OCI-LY3 (cell line): ENCODE results near the gene IRF2.

Experiments used
- H2AFZ ChIP-seq: fragments of 200-600, 300-600 bp; shearing (Covaris generic); 2 replicates; pipeline ENCODE4 v1.6.0; 2014; ENCODE audit warnings: antibody characterized with exemption, low read depth, low read length
- H3K27ac ChIP-seq: fragments of 200-600, 300-600 bp; sonication (generic); 2 replicates; pipeline ENCODE4 v1.5.1; 2014; ENCODE audit warnings: mild to moderate bottlenecking, low read length, moderate library complexity, mixed read lengths
- H3K27me3 ChIP-seq: fragments of 200-600, 300-600 bp; sonication (generic); 2 replicates; pipeline ENCODE4 v1.6.1; 2014; ENCODE audit warnings: low read depth, low read length, mixed read lengths
- H3K36me3 ChIP-seq: fragments of 200-600, 300-600 bp; sonication (generic); replicated peaks from 2 replicates; pipeline ENCODE3; 2014; ENCODE audit warnings: low read depth, low read length, mixed read lengths
- H3K4me1 ChIP-seq: fragments of 300-600, 200-600 bp; sonication (generic); 2 replicates; pipeline ENCODE4 v1.6.1; 2014; ENCODE audit warnings: low read length, mixed read lengths
- H3K4me2 ChIP-seq: fragments of 200-600, 300-600 bp; sonication (generic); 2 replicates; pipeline ENCODE4 v1.6.1; 2014; ENCODE audit warnings: low read length, mixed read lengths
- H3K4me3 ChIP-seq: fragments of 300-600, 200-600 bp; sonication (generic); 2 replicates; pipeline ENCODE4 v1.5.1; 2014; ENCODE audit warnings: antibody characterized with exemption, mild to moderate bottlenecking, low read length, moderate library complexity
- H3K79me2 ChIP-seq: fragments of 300-600, 200-600 bp; shearing (Covaris generic); 2 replicates; pipeline ENCODE4 v1.6.1; 2014; ENCODE audit warnings: mild to moderate bottlenecking, low read length, mixed read lengths
- H3K9ac ChIP-seq: fragments of 300-600, 200-600 bp; shearing (Covaris generic); 2 replicates; pipeline ENCODE4 v1.6.0; 2014; ENCODE audit warnings: mild to moderate bottlenecking, low read length, moderate library complexity
- H3K9me3 ChIP-seq: fragments of 200-600, 300-600 bp; shearing (Covaris generic); 2 replicates; pipeline ENCODE4 v1.6.1; 2014; ENCODE audit warnings: low read length, mixed read lengths; ENCODE audit not compliant: insufficient read depth
- H4K20me1 ChIP-seq: fragments of 200-600, 300-600 bp; sonication (generic); 2 replicates; pipeline ENCODE4 v1.6.1; 2016; ENCODE audit warnings: low read length, mixed read lengths; ENCODE audit not compliant: insufficient read depth
- EZH2phosphoT487 ChIP-seq: fragments of 200-600 bp; shearing (Covaris generic); IDR thresholded peaks from 2 replicates; pipeline ENCODE4 v1.6.1; 2018; ENCODE audit warnings: antibody characterized with exemption, mixed run types, low read depth
- TF ChIP-seq, protein P1 (sequence below): fragments of 200-600, 300-600 bp; sonication (generic); IDR thresholded peaks from 2 replicates; pipeline ENCODE4 v1.5.1; 2014; ENCODE audit warnings: antibody characterized with exemption, low read length, low read depth

IRF2 gene

DNA sequence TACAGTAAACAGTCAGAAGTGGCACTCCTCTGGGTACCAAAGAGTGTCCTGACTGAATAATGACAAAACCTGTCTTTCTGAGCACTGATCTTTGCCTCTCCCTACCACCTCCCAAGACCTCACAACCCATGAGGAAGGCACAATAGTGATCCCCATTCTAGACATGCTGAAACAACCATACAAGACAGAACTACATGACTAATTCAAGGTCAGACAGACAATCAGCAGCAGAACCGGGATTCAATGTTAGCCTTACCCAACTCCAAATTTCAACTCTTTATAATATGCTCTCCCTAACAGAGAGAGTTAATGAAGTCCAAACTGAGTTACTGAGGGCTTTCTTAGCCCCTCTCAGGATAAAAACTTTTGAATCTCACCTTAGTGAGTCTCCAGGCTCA, 71.0 kb downstream of the IRF2 start:
- Histone ChIP-seq H3K9me3 (no peaks in the 10 kb centered on the region), H3K4me3 (no peak overlapping the region), H3K79me2 (no peaks in the 10 kb centered on the region), H3K4me1 (peaks cover 14% of the 10 kb centered on the region), H2AFZ (no peak overlapping the region), H4K20me1 (no peaks in the 10 kb centered on the region), H3K27ac (no peak overlapping the region; the same call in 1 of the 2 replicates), H3K27me3 (no peaks in the 10 kb centered on the region), H3K4me2 (no peak overlapping the region), H3K9ac (no peak overlapping the region), H3K36me3 (no peaks in the 10 kb centered on the region)
- TF ChIP-seq, protein P1, sequence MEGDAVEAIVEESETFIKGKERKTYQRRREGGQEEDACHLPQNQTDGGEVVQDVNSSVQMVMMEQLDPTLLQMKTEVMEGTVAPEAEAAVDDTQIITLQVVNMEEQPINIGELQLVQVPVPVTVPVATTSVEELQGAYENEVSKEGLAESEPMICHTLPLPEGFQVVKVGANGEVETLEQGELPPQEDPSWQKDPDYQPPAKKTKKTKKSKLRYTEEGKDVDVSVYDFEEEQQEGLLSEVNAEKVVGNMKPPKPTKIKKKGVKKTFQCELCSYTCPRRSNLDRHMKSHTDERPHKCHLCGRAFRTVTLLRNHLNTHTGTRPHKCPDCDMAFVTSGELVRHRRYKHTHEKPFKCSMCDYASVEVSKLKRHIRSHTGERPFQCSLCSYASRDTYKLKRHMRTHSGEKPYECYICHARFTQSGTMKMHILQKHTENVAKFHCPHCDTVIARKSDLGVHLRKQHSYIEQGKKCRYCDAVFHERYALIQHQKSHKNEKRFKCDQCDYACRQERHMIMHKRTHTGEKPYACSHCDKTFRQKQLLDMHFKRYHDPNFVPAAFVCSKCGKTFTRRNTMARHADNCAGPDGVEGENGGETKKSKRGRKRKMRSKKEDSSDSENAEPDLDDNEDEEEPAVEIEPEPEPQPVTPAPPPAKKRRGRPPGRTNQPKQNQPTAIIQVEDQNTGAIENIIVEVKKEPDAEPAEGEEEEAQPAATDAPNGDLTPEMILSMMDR: no peak
- TF ChIP-seq EZH2phosphoT487: no peak

DNA sequence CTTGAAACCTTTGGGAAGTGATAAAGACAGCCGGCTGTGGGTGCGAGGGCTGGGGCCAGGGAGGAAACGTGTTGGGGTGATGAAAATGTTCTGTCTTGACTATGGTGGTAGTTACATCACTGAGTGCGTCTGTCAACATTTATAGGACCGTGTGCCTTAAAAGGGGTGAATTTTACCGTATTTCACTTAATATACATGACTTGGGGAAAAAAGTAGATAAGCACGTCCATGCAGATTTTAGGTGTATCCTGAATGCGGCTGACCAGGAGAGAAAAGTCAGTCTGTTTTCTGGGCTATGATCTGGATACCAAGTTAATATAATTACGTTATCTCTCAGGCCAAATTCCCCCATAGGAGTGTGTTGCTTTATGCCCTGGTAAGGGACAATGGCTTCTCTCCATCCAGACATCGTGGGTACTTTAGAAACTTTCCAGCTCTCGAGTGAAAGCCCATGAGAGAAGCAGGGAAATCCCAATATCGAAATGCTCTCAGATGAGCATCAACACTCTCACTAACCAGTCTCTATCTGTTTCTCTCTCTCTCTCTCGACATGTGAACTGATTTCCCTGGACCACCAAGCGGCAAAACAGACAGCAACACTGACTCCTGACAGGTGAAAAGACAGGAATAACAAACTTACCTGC, 71.5 kb downstream of the IRF2 start:
- peaks cover 14% of the 10 kb centered on the region for H3K4me1 ChIP-seq

DNA sequence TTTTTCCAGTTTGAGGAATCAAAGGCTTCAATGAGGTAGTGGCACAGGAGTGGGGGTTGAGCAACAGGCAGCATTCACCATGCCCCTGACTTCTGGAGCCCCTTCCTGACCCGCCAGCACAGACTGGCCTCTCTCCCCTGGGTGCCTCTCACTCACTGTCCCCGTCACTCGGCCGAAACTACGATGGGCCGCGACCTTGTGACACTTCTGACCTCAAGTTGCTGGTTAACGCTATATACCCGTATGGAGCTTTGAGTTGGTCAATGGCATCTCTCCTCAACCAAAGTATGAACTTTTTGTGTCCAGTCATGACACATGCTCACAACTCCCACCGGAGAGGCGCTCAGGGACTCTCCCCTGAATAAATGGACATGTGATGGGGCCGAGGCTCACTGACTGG, 72.1 kb downstream of the IRF2 start:
- Histone ChIP-seq H3K9me3 (no peaks in the 10 kb centered on the region), H3K79me2 (no peaks in the 10 kb centered on the region), H3K36me3 (no peaks in the 10 kb centered on the region), H3K27me3 (no peaks in the 10 kb centered on the region), H4K20me1 (no peaks in the 10 kb centered on the region), H2AFZ (no peak overlapping the region), H3K27ac (no peak overlapping the region), H3K9ac (no peak overlapping the region), H3K4me1 (peaks cover 20% of the 10 kb centered on the region), H3K4me2 (no peak overlapping the region), H3K4me3 (no peak overlapping the region)
- TF ChIP-seq, protein P1: no peak
- TF ChIP-seq EZH2phosphoT487: no peak

More for the DNA sequence above, 71.5 kb downstream of the IRF2 start:
- Histone ChIP-seq H3K9ac (no peak overlapping the region), H3K4me3 (no peak overlapping the region), H3K9me3 (no peaks in the 10 kb centered on the region), H3K36me3 (no peaks in the 10 kb centered on the region), H3K4me2 (no peak overlapping the region), H2AFZ (no peak overlapping the region), H3K27me3 (no peaks in the 10 kb centered on the region), H3K79me2 (no peaks in the 10 kb centered on the region), H4K20me1 (no peaks in the 10 kb centered on the region), H3K27ac (no peak overlapping the region)
- TF ChIP-seq EZH2phosphoT487: no peak
- TF ChIP-seq, protein P1: no peak

DNA sequence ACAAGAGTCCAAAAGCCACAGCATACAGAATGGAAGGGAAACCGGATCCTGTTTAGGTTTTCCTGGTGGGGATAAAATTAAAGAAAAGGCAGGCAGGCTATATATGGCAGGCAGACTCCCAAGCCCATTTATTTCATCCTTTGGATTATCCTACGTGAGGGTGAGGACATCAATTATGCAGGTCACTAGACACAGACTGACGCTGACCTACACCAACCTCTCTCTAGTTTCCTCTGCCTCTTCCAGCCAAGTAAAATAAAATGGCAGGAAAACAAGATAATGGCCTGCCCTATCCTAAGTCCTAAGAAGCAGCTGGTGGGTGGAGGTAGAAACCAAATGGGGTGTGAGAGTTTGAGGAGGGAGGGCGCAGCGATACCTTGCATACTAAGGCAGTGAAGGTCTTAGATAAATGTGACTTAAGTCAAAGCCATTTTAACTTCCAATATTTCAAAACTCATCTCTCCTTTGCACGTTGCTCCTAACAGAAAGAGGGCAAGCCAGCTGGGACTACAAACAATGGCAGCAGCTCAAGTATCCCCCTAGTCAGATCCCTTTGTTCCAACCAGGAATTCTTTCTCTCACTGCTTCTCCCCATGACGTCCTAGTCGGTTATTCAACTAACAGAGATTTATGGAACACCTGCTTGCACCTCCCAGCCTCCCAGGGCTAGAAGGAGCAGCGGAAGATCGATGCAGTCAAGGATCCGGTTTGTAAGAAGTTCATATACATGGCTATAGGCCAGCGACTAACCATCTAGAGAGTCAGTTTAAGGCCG, 72.8 kb downstream of the IRF2 start:
- Histone ChIP-seq H3K79me2 (0 out of 2 replicates have a peak, but pooled peaks cover 2% of the 10 kb centered on the region), H2AFZ (no peak overlapping the region), H3K27ac (no peak overlapping the region), H3K4me1 (peaks cover 27% of the 10 kb centered on the region), H3K4me2 (no peak overlapping the region), H3K9me3 (no peaks in the 10 kb centered on the region), H3K9ac (no peak overlapping the region), H3K36me3 (no peaks in the 10 kb centered on the region), H4K20me1 (no peaks in the 10 kb centered on the region), H3K4me3 (no peak overlapping the region), H3K27me3 (no peaks in the 10 kb centered on the region)
- no peak for TF ChIP-seq EZH2phosphoT487
- TF ChIP-seq, protein P1: no peak
